Cortex of kidney (tissue), 1 donor: ENCODE results near the gene SLC25A42.
"Not testable (repeated sequence)": the region's sequence is repeated elsewhere in the genome, so short reads cannot be mapped to it uniquely, and the experiment has no call there.

Experiments
- DNase-seq: peaks from one replicate; lab custom pipeline; 2025; lab: John Stamatoyannopoulos, UW

SLC25A42 gene

GRCh38 chr19:19063183-19064097, at the start of gene SLC25A42:
Gene SLC25A42 (plus strand): TSS chr19:19063994. CDS start chr19:19096125, 32,131 bp downstream.
- peak; percentile 89 for DNase-seq

GRCh38 chr19:19021115-19021514, 42.7 kb upstream of the SLC25A42 start:
- no peak for DNase-seq

- DNase-seq = no peak
These were observed 41.3 kb upstream of the SLC25A42 start for GRCh38 chr19:19022380-19022961.

DNA sequence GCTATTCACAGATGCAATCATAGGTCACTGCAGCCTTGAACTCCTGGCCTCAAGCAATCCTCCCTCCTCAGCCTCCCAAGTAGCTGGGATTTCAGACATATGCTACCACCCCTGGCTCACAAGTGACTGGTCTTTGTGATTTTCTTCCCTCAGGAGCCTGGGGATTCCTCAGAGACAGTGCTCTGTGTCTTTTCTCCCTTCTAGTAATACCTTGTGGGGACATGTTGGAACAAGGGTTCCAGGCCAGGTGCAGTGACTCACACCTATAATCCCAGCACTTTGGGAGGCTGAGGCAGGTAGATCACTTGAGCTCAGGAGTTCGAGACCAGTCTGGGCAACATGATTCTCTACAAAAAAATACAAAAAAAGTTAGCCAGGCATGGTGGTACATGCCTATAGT, 40.4 kb upstream of the SLC25A42 start:
- not testable (repeated sequence) for DNase-seq

GRCh38 chr19:19025861-19026260, 37.9 kb upstream of the SLC25A42 start:
- DNase-seq = no peak

GRCh38 chr19:19026299-19026971, 37.4 kb upstream of the SLC25A42 start:
- no peak for DNase-seq

- DNase-seq = no peak
These were observed 36.6 kb upstream of the SLC25A42 start for GRCh38 chr19:19027228-19027627.

DNA sequence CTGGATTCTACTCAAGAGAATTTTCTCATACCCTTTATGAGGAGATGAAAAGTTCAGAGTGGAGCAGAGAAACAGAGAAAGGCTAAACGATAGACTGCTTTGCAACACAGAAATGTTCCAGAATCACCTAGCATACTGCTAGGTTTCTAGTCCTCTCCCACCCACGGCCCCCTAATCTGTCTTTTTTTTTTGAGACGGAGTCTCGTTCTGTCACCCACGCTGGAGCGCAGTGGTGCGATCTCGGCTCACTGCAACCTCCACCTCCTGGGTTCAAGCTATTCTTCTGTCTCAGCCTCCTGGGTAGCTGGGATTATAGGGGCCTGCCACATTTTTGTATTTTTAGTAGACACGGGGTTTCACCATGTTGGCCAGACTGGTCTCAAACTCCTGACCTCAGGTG, 35.3 kb upstream of the SLC25A42 start:
- DNase-seq = no peak

GRCh38 chr19:19031891-19032290, 31.9 kb upstream of the SLC25A42 start:
- no peak for DNase-seq

DNA sequence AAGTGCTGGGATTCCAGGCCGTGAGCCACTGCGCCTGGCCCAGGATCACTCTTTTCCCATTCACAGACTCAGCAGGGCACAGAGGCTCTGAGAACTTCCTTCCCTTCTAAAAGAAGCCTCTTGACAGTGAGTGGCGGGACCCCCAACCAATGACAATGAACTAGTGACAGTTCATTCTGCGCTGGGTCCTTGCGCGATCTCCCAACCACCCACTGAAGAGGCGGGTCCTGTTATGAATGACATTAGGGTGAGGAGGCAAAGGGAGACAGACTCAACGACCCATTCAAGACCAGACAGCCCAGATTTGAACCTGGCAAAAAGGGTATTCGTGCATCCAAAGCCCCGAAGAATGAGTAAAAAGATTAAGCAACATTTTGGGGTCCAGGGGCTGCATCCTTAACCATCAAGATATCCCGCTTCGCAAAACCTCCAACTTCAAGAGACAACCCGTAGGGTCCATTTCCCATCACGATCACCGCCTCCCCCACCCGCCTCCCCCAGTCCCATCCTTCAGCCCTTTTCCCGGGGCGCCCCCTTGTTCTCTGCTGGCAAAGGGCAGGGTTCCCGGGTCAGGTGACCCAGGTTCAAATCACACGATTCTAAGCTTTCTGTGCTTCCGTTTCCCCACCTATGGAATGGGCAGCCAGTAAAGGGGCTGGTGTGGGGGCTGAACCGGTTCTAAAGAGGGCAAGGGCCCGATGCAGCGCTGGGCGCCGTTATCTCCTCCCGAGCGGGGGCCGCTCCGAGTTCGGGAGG, 31.2 kb upstream of the SLC25A42 start:
- no peak for DNase-seq

DNA sequence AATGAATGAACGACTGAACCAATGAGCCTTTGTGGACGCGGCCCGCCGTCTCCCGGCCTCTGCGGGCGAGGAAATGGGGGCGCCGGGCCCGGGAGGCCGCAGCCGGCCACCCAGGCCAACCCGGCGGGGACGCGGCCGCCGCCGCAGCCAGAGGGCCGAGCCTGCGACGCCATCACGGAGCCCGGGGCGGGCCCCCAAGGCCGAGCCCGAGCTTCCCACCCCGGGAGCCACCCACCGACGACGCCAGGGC, 30.7 kb upstream of the SLC25A42 start:
- no peak for DNase-seq

DNA sequence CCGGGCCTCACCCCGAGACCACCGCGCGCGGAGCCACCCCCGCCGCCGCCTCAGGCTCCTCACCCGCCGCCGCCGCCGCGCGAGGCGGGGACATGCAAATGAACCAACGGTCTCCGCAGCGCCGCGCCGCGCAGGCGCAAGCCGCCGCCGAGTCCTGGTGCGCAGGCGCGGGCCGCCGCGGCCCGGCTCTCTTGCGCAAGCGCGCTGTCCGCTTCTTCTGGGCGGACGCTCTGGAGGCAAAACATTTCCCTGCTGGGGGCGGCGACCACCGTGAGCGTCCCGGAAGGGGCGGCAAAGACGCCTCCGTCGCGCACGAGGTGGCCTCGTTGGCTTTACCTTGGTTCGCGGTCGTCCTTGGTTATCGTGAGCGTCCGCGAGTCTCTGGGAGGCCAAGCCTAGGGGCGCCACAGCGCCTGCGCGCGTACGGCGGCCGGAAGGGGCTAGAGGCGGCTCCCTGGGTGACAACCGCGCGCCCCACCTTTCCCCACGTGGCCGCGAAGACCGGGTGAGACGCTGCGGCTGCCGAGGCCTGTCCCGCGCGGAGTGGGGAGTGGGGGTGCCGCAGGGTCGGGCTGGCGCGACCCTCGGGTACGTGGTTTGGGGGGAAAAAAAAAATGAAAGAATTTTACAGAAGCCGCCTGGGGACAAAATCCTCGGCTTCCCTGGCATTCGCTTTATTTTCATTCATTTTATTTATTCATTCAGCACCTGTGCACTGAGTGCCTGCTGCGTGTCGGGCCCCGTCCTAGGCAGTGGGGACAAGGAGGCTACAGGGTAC, 30.2 kb upstream of the SLC25A42 start, which contains the start of the genes ARMC6 and SUGP2:
TSS of gene ARMC6 (plus strand) at position 178 of the 778 bp plus-strand sequence. CDS start 607 bp downstream, outside the sequence.
TSS of gene SUGP2 (minus strand) at position 92 of the 778 bp plus-strand sequence. CDS start 2,446 bp downstream, outside the sequence.
- DNase-seq = no peak

DNA sequence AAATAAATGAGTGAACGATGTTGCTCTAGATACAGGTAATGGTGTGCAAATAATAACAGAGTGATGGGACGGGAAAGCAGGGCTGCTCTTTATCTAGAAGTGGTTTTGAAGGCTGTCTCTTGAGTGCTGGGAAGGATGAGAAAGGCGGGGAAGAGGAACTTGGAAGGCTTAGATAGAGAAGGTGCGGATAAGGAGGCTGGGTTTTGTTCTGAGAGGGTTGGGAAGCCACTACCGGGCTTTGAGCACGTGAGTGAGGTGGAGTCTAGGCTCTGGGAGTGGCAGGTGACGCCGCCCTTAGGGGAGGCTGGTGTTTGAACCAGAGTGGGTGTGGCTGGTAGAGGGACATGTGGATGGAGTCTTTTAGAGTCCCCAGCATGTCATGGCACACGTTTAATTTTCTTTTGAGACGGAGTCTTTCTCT, 29.6 kb upstream of the SLC25A42 start:
- DNase-seq = no peak

DNA sequence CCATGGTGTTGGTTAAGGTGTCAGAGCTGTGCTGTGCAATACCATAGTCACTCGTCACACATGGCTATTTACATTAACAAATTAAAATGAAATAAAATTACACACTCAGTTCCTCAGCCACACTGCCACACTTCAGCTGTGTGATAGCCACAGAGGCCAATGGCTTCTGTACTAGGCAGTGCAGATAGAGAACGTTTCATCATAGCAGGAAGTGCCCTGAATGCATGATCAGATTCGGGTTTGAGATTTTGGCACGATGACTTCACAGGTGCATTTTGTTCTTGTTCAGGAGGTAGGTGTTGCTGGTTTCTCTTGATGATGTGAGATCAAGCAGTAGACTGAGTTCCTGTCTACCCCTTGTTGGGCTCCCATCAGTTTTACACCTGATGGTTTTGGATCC, 23.9 kb upstream of the SLC25A42 start:
- DNase-seq = no peak

DNA sequence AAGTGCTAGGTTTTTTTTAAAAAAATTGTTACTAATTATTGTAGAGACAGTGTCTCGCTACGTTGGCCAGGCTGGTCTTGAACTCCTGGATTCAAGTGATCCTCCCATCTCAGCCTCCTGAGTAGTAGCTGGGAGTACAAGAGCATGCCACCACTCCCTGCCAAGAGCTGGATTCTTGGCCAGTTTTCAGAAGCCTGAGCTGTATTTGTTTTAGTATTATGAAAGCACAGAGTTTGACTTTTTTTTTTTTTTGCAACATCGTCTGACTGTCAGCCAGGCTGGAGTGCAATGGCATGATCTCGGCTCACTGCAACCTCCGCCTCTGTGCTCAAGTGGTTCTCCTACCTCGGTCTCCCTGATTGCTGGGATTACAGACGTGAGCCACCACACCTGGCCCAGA, 23.4 kb upstream of the SLC25A42 start:
- no peak for DNase-seq

- DNase-seq = no peak
These were observed 21.0 kb upstream of the SLC25A42 start for GRCh38 chr19:19042732-19043280.

DNA sequence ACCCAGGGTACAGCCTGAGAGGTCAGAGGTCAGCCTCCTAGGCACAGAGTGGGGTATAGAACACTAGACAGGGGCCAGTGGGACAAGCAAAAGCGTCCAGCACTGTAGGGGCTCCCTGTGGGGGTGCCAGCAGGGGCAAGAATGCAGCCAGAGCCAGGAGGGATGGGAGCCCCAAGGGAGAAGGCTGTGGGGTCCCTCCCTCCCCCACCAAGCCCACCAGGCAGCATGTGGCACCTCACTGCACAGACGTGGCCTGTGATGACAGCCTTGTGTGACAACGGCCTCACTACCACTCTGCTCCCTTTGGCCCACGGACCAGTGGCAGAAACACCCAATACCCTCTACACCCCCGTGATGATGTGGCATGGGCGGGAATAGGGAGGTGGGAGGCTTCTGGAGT, 20.3 kb upstream of the SLC25A42 start:
- DNase-seq = no peak

- no peak for DNase-seq
These were observed 19.9 kb upstream of the SLC25A42 start for GRCh38 chr19:19043881-19044280.

- DNase-seq = no peak
These were observed 14.4 kb upstream of the SLC25A42 start for GRCh38 chr19:19049406-19049805.

DNA sequence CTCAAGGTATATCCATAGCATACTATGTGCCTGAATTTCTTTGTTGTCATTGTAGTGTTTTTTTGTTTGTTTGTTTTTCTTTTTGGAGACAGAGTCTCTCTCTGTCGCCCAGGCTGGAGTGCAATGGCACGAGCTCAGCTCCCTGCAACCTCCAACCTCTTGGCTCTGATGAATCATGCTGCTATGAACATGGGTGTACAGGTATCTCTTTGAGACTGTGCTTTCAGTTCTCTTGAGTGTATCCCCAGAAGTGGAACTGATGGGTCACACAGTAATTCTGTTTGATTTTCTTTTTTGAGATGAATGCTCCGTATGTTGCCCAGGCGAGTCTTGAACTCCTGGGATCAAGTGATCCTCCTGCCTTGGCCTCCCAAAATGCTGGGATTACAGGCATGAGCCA, 13.7 kb upstream of the SLC25A42 start:
- DNase-seq = no peak

- no peak for DNase-seq
These were observed 13.1 kb upstream of the SLC25A42 start for GRCh38 chr19:19050731-19051130.
